Panc1 (cell line): Measurements from ENCODE around the gene ULBP3. TPM values are rescaled to one million over a fixed set of nuclear protein-coding genes. Genes with fewer than 3 reads are reported as not detected.

Experiments
- ATAC-seq: fragments of 200-7000 bp; cut with Tn5 transposase; 2 replicates; pipeline ENCODE4 v1.9.1; 2020; ENCODE audit warnings: mild to moderate bottlenecking, moderate library complexity
- BruUV-seq: library from RNA; stranded (reverse); fragments of 400-500 nt; replicated peaks from 2 replicates; lab custom pipeline; 2021; lab: Mats Ljungman, UMichigan
- CTCF ChIA-PET: fragments of 300-600 bp; sonication (Branson Sonifier 250); formaldehyde crosslinking; loops from one replicate; lab custom pipeline; 2022; ENCODE audit warnings: antibody characterized with exemption; lab: Charles Lee
- POLR2A ChIA-PET: fragments of 300-600 bp; sonication (Branson Sonifier 250); formaldehyde crosslinking; loops from one replicate; lab custom pipeline; 2022; ENCODE audit warnings: antibody characterized with exemption; lab: Charles Lee
- DNase-seq: peaks from one replicate; pipeline ENCODE4 v3.0.0-alpha.2; 2010; ENCODE audit warnings: low read depth, low spot score
- H3K27ac ChIP-seq: 2 replicates; pipeline ENCODE4 v1.5.1; 2011; ENCODE audit warnings: mild to moderate bottlenecking, low read length, inconsistent platforms
- H3K27me3 ChIP-seq: fragments of 200-500 bp; sonication (Bioruptor generic); 2 replicates; pipeline ENCODE4 v1.6.0; 2014; ENCODE audit warnings: low read length, inconsistent platforms; ENCODE audit not compliant: control insufficient read depth, insufficient read depth
- H3K36me3 ChIP-seq: fragments of 200-500 bp; sonication (Bioruptor generic); 2 replicates; pipeline ENCODE4 v1.5.1; 2014; ENCODE audit warnings: inconsistent platforms, mild to moderate bottlenecking, low read length, moderate library complexity; ENCODE audit not compliant: control insufficient read depth, insufficient read depth
- H3K4me1 ChIP-seq: 2 replicates; pipeline ENCODE4 v1.5.1; 2011; ENCODE audit warnings: inconsistent platforms, mild to moderate bottlenecking, low read length, moderate library complexity; ENCODE audit not compliant: control insufficient read depth, insufficient read depth
- H3K4me3 ChIP-seq, 2 experiments: 2 replicates each; pipeline ENCODE4 v1.5.1; 2011 to 2012; ENCODE audit warnings: low read depth in 2 of 2, low read length in 2 of 2, mild to moderate bottlenecking in 2 of 2, inconsistent platforms in 1 of 2, moderate library complexity in 1 of 2
- H3K9me3 ChIP-seq: fragments of 200-500 bp; sonication (Bioruptor generic); 2 replicates; pipeline ENCODE4 v1.5.1; 2014; ENCODE audit warnings: low read depth, mild to moderate bottlenecking, inconsistent platforms, low read length, moderate library complexity; ENCODE audit not compliant: control insufficient read depth, insufficient read depth
- CTCF ChIP-seq: fragments of 450-650 bp; IDR thresholded peaks from 2 replicates; pipeline ENCODE4 v1.5.1; 2017; ENCODE audit warnings: mild to moderate bottlenecking
- POLR2AphosphoS5 ChIP-seq: IDR thresholded peaks from 2 replicates; pipeline ENCODE4 v1.6.1; 2012; ENCODE audit warnings: mild to moderate bottlenecking, low read depth, low read length, moderate library complexity
- REST ChIP-seq, 2 experiments: IDR thresholded peaks; 2 replicates each; pipeline ENCODE4 v1.6.1; 2011 to 2012; ENCODE audit warnings: low read depth in 2 of 2, control low read depth in 1 of 2, low read length in 1 of 2, mild to moderate bottlenecking in 1 of 2, moderate library complexity in 1 of 2; ENCODE audit not compliant: insufficient read depth in 1 of 2
- SIN3A ChIP-seq: IDR thresholded peaks from 2 replicates; pipeline ENCODE4 v1.6.1; 2012; ENCODE audit warnings: low read depth, mild to moderate bottlenecking, low read length, moderate library complexity, borderline replicate concordance; ENCODE audit not compliant: insufficient read depth
- TCF7L2 ChIP-seq: IDR thresholded peaks from 2 replicates; pipeline ENCODE4 v1.6.1; 2011; ENCODE audit warnings: mild to moderate bottlenecking, low read depth, low read length, inconsistent platforms
- in situ Hi-C: cut with HindIII; loops from 2 replicates; pipeline ENCODE4 v1.10.0; 2016; ENCODE audit warnings: low sequenced_read_pairs, low pct_unique_long_range_greater_than_20kb
- intact Hi-C: fragments of 100-400 bp; cut with micrococcal nuclease; formaldehyde crosslinking; loops from one replicate; pipeline ENCODE4 v1.10.0; 2022; ENCODE audit not compliant: unreplicated experiment
- total RNA-seq: library from RNA; stranded (reverse); gene quantifications from one replicate; pipeline ENCODE4 v1.2.1, GENCODE V29; 2021; ENCODE audit not compliant: unreplicated experiment

Gene ULBP3
- total RNA-seq, 1 experiment from 2014 or later: 2.4 TPM

GRCh38 chr6:150086026-150086425 lies 17.1 kb upstream of the ULBP3 start:
- BruUV-seq: no TSS peak
- ATAC-seq: no peak
- TF ChIP-seq CTCF (no peak), SIN3A (no peak), REST (IDR thresholded peaks at IDR 0.05; ENCODE audit: insufficient read depth in 1 of 2, low read depth in 2 of 2, low read length in 1 of 2) (no peak), TCF7L2 (no peak), POLR2AphosphoS5 (no peak)
- no peak overlapping the region for H3K27ac ChIP-seq
- no peak for DNase-seq
- ChIA-PET CTCF (no interaction called here), POLR2A (no interaction called here)
- H3K36me3 ChIP-seq: no peaks in the 10 kb centered on the region
- no peaks in the 10 kb centered on the region; the same call in 1 of the 2 replicates for H3K27me3 ChIP-seq
- in situ Hi-C loops: no loop called here
- H3K4me3 ChIP-seq: no peak overlapping the region
- no peaks in the 10 kb centered on the region for H3K9me3 ChIP-seq
- intact Hi-C loops: no loop called here
- H3K4me1 ChIP-seq: no peaks in the 10 kb centered on the region

GRCh38 chr6:150084426-150084825 lies 15.5 kb upstream of the ULBP3 start:
- no peak overlapping the region for H3K27ac ChIP-seq
- in situ Hi-C loops: no loop called here
- DNase-seq: no peak
- TF ChIP-seq CTCF: no peak
- TF ChIP-seq SIN3A: no peak
- TF ChIP-seq REST (IDR thresholded peaks at IDR 0.05; ENCODE audit: insufficient read depth in 1 of 2, low read depth in 2 of 2, low read length in 1 of 2): no peak
- TF ChIP-seq POLR2AphosphoS5: no peak
- no peak for TF ChIP-seq TCF7L2
- intact Hi-C loops: loop anchor here (5.0 kb wide), 1 partner anchor 733 kb away; no protein-coding TSS in a partner anchor
- no peaks in the 10 kb centered on the region for H3K4me1 ChIP-seq
- no TSS peak for BruUV-seq
- H3K4me3 ChIP-seq: no peak overlapping the region
- H3K9me3 ChIP-seq: no peaks in the 10 kb centered on the region
- POLR2A ChIA-PET: no interaction called here
- CTCF ChIA-PET: no interaction called here
- no peaks in the 10 kb centered on the region; the same call in 1 of the 2 replicates for H3K27me3 ChIP-seq
- no peaks in the 10 kb centered on the region for H3K36me3 ChIP-seq
- no peak for ATAC-seq
